CD4-positive, alpha-beta memory T cell (primary cell): ENCODE data around the gene LRRC58. TPM values are rescaled to one million over a fixed set of nuclear protein-coding genes. Genes with fewer than 3 reads are reported as not detected.

Experiments
- CTCF ChIA-PET: fragments of 350-600 bp; sonication (Branson Sonifier 250); formaldehyde crosslinking; loops from one replicate; lab custom pipeline; 2021; ENCODE audit warnings: inconsistent platforms; ENCODE audit not compliant: partially characterized antibody; lab: Charles Lee
- POLR2A ChIA-PET: fragments of 350-600 bp; sonication (Branson Sonifier 250); formaldehyde crosslinking; loops from one replicate; lab custom pipeline; 2021; ENCODE audit not compliant: partially characterized antibody; lab: Charles Lee
- DNase-seq, 5 donors: peaks; one replicate each; pipeline versions ENCODE4 v3.0.0 to v3.0.0-alpha.2; 2020 to 2022; ENCODE audit warnings: mixed read lengths in 1 of 5
- H3K27ac ChIP-seq: one replicate; pipeline ENCODE4 v1.7.0; 2013; ENCODE audit warnings: low read depth, low read length
- H3K27me3 ChIP-seq: 2 replicates; pipeline ENCODE4 v1.7.0; 2013; ENCODE audit warnings: mild to moderate bottlenecking, low read length, moderate library complexity; ENCODE audit not compliant: insufficient read depth
- H3K36me3 ChIP-seq: 2 replicates; pipeline ENCODE4 v1.7.0; 2013; ENCODE audit warnings: mild to moderate bottlenecking, low read length, moderate library complexity; ENCODE audit not compliant: insufficient read depth
- H3K4me1 ChIP-seq: 2 replicates; pipeline ENCODE4 v1.7.0; 2013; ENCODE audit warnings: mild to moderate bottlenecking, low read length, moderate library complexity; ENCODE audit not compliant: insufficient read depth
- H3K4me3 ChIP-seq, 2 donors: one replicate each; pipeline ENCODE4 v1.7.0; 2013; ENCODE audit warnings: low read length in 2 of 2, mild to moderate bottlenecking in 1 of 2
- H3K9me3 ChIP-seq, 2 donors: one replicate each; pipeline ENCODE4 v1.7.0; 2013; ENCODE audit warnings: low read length in 2 of 2, control low read depth in 1 of 2; ENCODE audit not compliant: control insufficient read depth in 1 of 2
- H3K27ac Mint-ChIP-seq, 7 donors: one replicate each; pipeline ENCODE4 v1.8.0; 2020 to 2021; ENCODE audit warnings: mixed read lengths in 7 of 7, mild to moderate bottlenecking in 6 of 7, inconsistent platforms in 3 of 7, moderate library complexity in 3 of 7
- H3K27me3 Mint-ChIP-seq, 2 donors: one replicate each; pipeline ENCODE4 v1.8.0; 2020 to 2021; ENCODE audit warnings: mixed read lengths in 2 of 2
- H3K36me3 Mint-ChIP-seq, 2 donors: one replicate each; pipeline ENCODE4 v1.8.0; 2020 to 2021; ENCODE audit warnings: mixed read lengths in 2 of 2, inconsistent platforms in 1 of 2, mild to moderate bottlenecking in 1 of 2
- H3K4me1 Mint-ChIP-seq, 4 donors: one replicate each; pipeline ENCODE4 v1.8.0; 2020 to 2021; ENCODE audit warnings: mixed read lengths in 4 of 4, mild to moderate bottlenecking in 1 of 4
- H3K4me3 Mint-ChIP-seq, 8 donors: one replicate each; pipeline ENCODE4 v1.8.0; 2020 to 2021; ENCODE audit warnings: mixed read lengths in 8 of 8, mild to moderate bottlenecking in 7 of 8, moderate library complexity in 6 of 8, inconsistent platforms in 3 of 8
- H3K9me3 Mint-ChIP-seq, 8 donors: one replicate each; pipeline ENCODE4 v1.8.0; 2020 to 2021; ENCODE audit warnings: mixed read lengths in 8 of 8, mild to moderate bottlenecking in 5 of 8, inconsistent platforms in 3 of 8, moderate library complexity in 1 of 8
- intact Hi-C: fragments of 100-400 bp; cut with micrococcal nuclease; formaldehyde crosslinking; loops from one replicate; pipeline ENCODE4 v1.15.1; 2023
- polyA plus RNA-seq, 2 donors: library from polyadenylated mRNA; unstranded; fragments of 300-500 nt; fragmentation: Illumina TruSeq; gene quantifications; one replicate each; pipeline ENCODE4 v1.2.3, GENCODE V29; 2021
- total RNA-seq, 2 experiments: library from RNA; stranded (reverse); gene quantifications; one replicate each; pipeline ENCODE4 v1.2.3, GENCODE V29; 2021

LRRC58 gene
- total RNA-seq (10 to 100 TPM; 23.0 to 23.6 TPM), polyA plus RNA-seq (1 to 10 TPM; 6.0 to 8.8 TPM)

DNA sequence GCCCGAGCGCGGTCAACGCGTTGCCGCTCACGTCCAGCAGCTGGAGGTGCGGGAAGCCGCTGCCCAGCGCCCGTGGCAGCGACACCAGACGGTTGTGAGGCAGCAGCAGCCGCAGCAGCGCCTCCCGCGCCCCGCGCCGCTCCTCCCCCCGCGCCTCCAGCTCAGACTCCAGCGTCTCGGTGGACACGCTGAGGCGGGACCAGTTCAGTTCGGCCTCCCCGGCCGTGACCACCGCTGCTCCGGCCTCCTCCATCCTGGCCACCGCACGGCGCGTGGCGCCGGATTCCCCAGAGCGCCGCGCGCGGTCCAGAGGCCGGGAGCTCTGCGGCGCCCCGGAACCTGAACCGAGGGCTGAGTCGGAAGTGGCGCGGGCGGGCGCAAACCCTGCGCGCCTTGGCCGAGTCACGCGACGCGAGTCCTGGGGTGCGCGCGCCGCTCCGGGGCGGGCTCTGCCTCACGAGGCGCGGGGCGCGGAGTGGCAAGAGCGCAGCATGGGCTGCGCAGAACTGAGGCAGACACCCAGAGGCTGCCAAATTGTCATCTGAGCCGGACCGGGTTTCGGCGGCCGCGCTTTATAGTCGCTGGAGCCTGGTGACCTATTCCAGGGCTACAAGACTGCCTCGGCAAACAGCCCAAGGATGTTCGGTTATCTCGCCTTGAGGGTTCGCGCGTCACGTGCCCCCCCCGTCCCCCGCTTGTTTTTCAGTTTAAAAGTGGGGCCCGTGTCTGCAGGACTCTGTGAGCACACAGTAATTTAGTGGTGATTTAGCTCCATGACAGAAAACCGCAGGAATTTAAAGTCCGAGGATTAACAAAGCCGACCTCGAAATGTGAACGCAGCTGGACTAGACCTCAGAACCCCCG is at the start of gene LRRC58:
LRRC58 (minus strand) TSS at position 364 of the 864 bp plus-strand sequence; CDS start at position 253, 111 bp downstream.
- intact Hi-C loops, result loop anchor here (1.0 to 10.0 kb wide), 8 partner anchors 68 to 884 kb away; partner anchors contain the start of genes COX17, GSK3B, GTF2E1 and NDUFB4
- H3K4me1 ChIP-seq, result peaks cover 46% of the 10 kb centered on the region
- ChIA-PET POLR2A (interaction anchor here (0.6 to 3.8 kb wide), 24 partner anchors 8 to 1055 kb away, joined by 3 to 47 read pairs (median 4); partner anchors contain the start of genes ARHGAP31, COX17, GSK3B and GTF2E1), CTCF (interaction anchor here (0.8 to 4.5 kb wide), 16 partner anchors 9 to 1125 kb away, joined by 3 to 21 read pairs (median 4); partner anchors contain the start of gene NDUFB4)
- no peaks in the 10 kb centered on the region for H3K36me3 ChIP-seq
- peak within 1 kb of the TSS; percentile 77 for H3K27ac ChIP-seq
- peak within 1 kb of the TSS; percentile 67 to 91 for H3K4me3 ChIP-seq
- DNase-seq, result peak; percentile 86 to 93 (median 93)
- Mint-ChIP-seq H3K27ac (peak within 1 kb of the TSS; percentile 87 to 96 (median 92)), H3K4me1 (peaks cover 35 to 49% (median 43%) of the 10 kb centered on the region in 4 donors), H3K4me3 (peak within 1 kb of the TSS; percentile 88 to 95 (median 93)), H3K27me3 (peaks cover 2% of the 10 kb centered on the region in 2 donors), H3K36me3 (peaks cover 0 to 12% of the 10 kb centered on the region in 2 donors), H3K9me3 (no peaks in the 10 kb centered on the region)
- no peaks in the 10 kb centered on the region for H3K9me3 ChIP-seq
- no peaks in the 10 kb centered on the region for H3K27me3 ChIP-seq

GRCh38 chr3:120396469-120396868 is 47.3 kb upstream of the LRRC58 start:
- H3K4me1 ChIP-seq, result no peaks in the 10 kb centered on the region
- H3K4me3 Mint-ChIP-seq, result no peak overlapping the region
- no peaks in the 10 kb centered on the region for H3K9me3 ChIP-seq
- DNase-seq, result no peak
- no peaks in the 10 kb centered on the region for H3K36me3 Mint-ChIP-seq
- H3K27me3 Mint-ChIP-seq, result peaks cover 0 to 2% of the 10 kb centered on the region in 2 donors
- H3K4me3 ChIP-seq, result no peak overlapping the region
- no peaks in the 10 kb centered on the region for H3K9me3 Mint-ChIP-seq
- no peaks in the 10 kb centered on the region for H3K4me1 Mint-ChIP-seq
- ChIA-PET POLR2A (no interaction called here), CTCF (no interaction called here)
- H3K27ac Mint-ChIP-seq, result no peak overlapping the region
- no peaks in the 10 kb centered on the region for H3K36me3 ChIP-seq
- H3K27me3 ChIP-seq, result no peaks in the 10 kb centered on the region
- H3K27ac ChIP-seq, result no peak overlapping the region
- intact Hi-C loops, result no loop called here

- no peaks in the 10 kb centered on the region for H3K9me3 Mint-ChIP-seq
- H3K27me3 Mint-ChIP-seq, result peaks cover 1 to 2% of the 10 kb centered on the region in 2 donors
- no peak overlapping the region for H3K4me3 Mint-ChIP-seq
- POLR2A ChIA-PET, result no interaction called here
- Histone ChIP-seq H3K27ac (no peak overlapping the region), H3K4me1 (no peaks in the 10 kb centered on the region), H3K4me3 (no peak overlapping the region), H3K9me3 (no peaks in the 10 kb centered on the region), H3K27me3 (no peaks in the 10 kb centered on the region), H3K36me3 (no peaks in the 10 kb centered on the region)
- no peak for DNase-seq
- CTCF ChIA-PET, result interaction anchor here (1.2 kb wide), 1 partner anchor 24 kb away, joined by 3 read pairs; no protein-coding TSS in a partner anchor
- no peaks in the 10 kb centered on the region for H3K36me3 Mint-ChIP-seq
- no peak overlapping the region for H3K27ac Mint-ChIP-seq
- no peaks in the 10 kb centered on the region for H3K4me1 Mint-ChIP-seq
- intact Hi-C loops, result no loop called here
Observed at GRCh38 chr3:120394347-120394746, 45.2 kb upstream of the LRRC58 start.

DNA sequence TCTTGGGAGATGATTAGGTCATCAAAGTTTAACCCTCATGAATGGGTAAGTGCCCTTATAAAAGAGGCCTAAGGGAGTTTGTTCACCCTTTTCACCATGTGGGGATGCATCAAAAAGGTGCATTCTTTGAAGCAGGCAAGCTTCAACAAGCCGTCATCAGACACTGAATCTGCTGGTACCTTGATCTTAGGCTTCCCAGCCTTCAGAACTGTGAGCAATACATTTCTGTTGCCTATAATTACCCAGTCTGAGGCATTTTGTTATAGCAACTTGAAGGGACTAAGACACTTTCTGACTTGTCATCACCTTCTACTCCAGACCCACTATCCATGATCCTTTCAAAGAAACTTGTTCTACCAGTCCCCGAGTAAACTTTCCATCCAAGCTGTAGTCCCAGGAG is 44.6 kb upstream of the LRRC58 start:
- Mint-ChIP-seq H3K9me3 (no peaks in the 10 kb centered on the region), H3K36me3 (no peaks in the 10 kb centered on the region), H3K27ac (no peak overlapping the region), H3K27me3 (peaks cover 1 to 2% of the 10 kb centered on the region in 2 donors), H3K4me1 (no peaks in the 10 kb centered on the region), H3K4me3 (no peak overlapping the region)
- CTCF ChIA-PET, result no interaction called here
- DNase-seq, result no peak
- H3K36me3 ChIP-seq, result no peaks in the 10 kb centered on the region
- H3K27ac ChIP-seq, result no peak overlapping the region
- H3K27me3 ChIP-seq, result no peaks in the 10 kb centered on the region
- H3K4me3 ChIP-seq, result no peak overlapping the region
- H3K4me1 ChIP-seq, result no peaks in the 10 kb centered on the region
- POLR2A ChIA-PET, result no interaction called here
- intact Hi-C loops, result no loop called here
- no peaks in the 10 kb centered on the region for H3K9me3 ChIP-seq

GRCh38 chr3:120393243-120393642 is 44.1 kb upstream of the LRRC58 start:
- Mint-ChIP-seq H3K36me3 (no peaks in the 10 kb centered on the region), H3K4me1 (no peaks in the 10 kb centered on the region), H3K27ac (no peak overlapping the region), H3K9me3 (no peaks in the 10 kb centered on the region), H3K27me3 (peaks cover 1 to 2% of the 10 kb centered on the region in 2 donors), H3K4me3 (no peak overlapping the region)
- Histone ChIP-seq H3K27ac (no peak overlapping the region), H3K36me3 (no peaks in the 10 kb centered on the region), H3K4me1 (no peaks in the 10 kb centered on the region), H3K4me3 (no peak overlapping the region), H3K9me3 (no peaks in the 10 kb centered on the region), H3K27me3 (no peaks in the 10 kb centered on the region)
- ChIA-PET CTCF (interaction anchor here (0.9 kb wide), 1 partner anchor 23 kb away, joined by 3 read pairs; no protein-coding TSS in a partner anchor), POLR2A (no interaction called here)
- intact Hi-C loops, result no loop called here
- no peak for DNase-seq

DNA sequence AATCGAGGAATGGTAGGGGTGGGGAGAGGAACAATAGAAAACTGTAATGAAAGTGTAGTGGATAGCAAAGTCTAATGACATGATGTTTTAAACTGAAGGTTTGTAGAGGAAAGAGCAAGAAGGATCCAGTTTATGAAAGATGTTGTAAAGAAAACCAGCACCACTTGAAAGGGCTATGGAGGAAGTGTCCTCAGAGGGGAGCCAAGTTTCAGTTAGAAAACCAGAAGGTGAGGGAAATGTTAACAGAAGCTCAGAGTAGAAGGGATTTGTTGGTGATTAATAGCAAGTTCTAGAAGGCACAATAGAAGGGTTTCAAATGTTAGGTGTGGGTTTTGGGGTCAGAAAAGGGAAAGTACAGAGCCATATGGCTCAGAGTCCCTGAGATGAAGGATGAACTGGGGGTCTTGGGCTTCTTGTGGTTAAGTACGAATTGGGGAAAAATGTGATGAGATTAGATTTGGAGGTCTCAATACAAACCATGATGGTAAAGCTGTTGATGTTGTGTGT is 33.8 kb upstream of the LRRC58 start:
- H3K4me3 ChIP-seq, result no peak overlapping the region
- H3K4me1 ChIP-seq, result no peaks in the 10 kb centered on the region
- H3K27ac ChIP-seq, result no peak overlapping the region
- intact Hi-C loops, result no loop called here
- no peaks in the 10 kb centered on the region for H3K36me3 ChIP-seq
- H3K4me1 Mint-ChIP-seq, result no peaks in the 10 kb centered on the region
- peaks cover 0 to 8% (median 2%) of the 10 kb centered on the region in 8 donors for H3K9me3 Mint-ChIP-seq
- ChIA-PET POLR2A (interaction anchor here (1.1 kb wide), 1 partner anchor 34 kb away, joined by 3 read pairs; the partner anchor contains the start of gene LRRC58), CTCF (no interaction called here)
- no peak overlapping the region for H3K27ac Mint-ChIP-seq
- H3K4me3 Mint-ChIP-seq, result no peak overlapping the region
- DNase-seq, result no peak
- peaks cover 5 to 7% of the 10 kb centered on the region in 2 donors for H3K27me3 Mint-ChIP-seq
- no peaks in the 10 kb centered on the region for H3K36me3 Mint-ChIP-seq
- no peaks in the 10 kb centered on the region for H3K9me3 ChIP-seq
- H3K27me3 ChIP-seq, result no peaks in the 10 kb centered on the region

DNA sequence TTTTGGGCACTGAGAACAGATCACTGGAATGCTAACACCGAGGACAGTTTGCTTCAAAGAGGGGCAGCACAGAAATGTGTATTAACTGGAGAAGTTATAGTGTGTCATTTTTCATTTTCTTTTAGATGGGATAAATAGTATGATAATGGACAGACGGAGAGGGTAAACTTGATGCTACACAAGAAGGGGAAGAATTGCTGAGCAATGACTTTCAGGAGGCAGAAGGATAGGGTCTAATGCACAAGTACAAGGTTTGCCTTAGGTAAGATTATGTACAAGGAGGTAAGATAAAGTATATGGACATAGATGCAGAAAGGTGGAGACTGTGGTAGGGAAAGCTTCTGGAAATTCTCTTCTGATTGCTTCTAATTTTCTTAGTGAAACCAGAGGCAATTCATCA is 32.3 kb upstream of the LRRC58 start:
- ChIA-PET CTCF (no interaction called here), POLR2A (no interaction called here)
- Histone ChIP-seq H3K27me3 (no peaks in the 10 kb centered on the region), H3K36me3 (no peaks in the 10 kb centered on the region), H3K4me3 (no peak overlapping the region), H3K27ac (no peak overlapping the region), H3K9me3 (no peaks in the 10 kb centered on the region), H3K4me1 (no peaks in the 10 kb centered on the region)
- Mint-ChIP-seq H3K4me3 (no peak overlapping the region), H3K27me3 (peaks cover 5 to 7% of the 10 kb centered on the region in 2 donors), H3K4me1 (no peaks in the 10 kb centered on the region), H3K27ac (no peak overlapping the region), H3K36me3 (no peaks in the 10 kb centered on the region), H3K9me3 (peaks cover 0 to 8% (median 2%) of the 10 kb centered on the region in 8 donors)
- DNase-seq, result no peak
- intact Hi-C loops, result no loop called here
